Stimulated activated CD4-positive, alpha-beta T cell treated with anti-CD3 and anti-CD28 coated beads, Interleukin-2, amount 100 ng/mL, for 4 hours (primary cell): ENCODE data around the gene RARRES2.

Experiments
- DNase-seq: peaks from one replicate; pipeline ENCODE4 v3.0.0-alpha.2; 2020; ENCODE audit warnings: low read depth

Gene RARRES2

GRCh38 chr7:150376560-150376959 is 35.1 kb upstream of the RARRES2 start:
- DNase-seq, result no peak

- peak; percentile 45 for DNase-seq
Measured at GRCh38 chr7:150375662-150376521, 34.5 kb upstream of the RARRES2 start.

- no peak for DNase-seq
Measured at GRCh38 chr7:150374472-150374871, 33.0 kb upstream of the RARRES2 start.

GRCh38 chr7:150374026-150374425 is 32.6 kb upstream of the RARRES2 start:
- no peak for DNase-seq

- no peak for DNase-seq
Measured at GRCh38 chr7:150373049-150373801, 31.8 kb upstream of the RARRES2 start.

GRCh38 chr7:150372271-150373048 is 31.0 kb upstream of the RARRES2 start:
- no peak for DNase-seq

GRCh38 chr7:150371996-150372270 is 30.5 kb upstream of the RARRES2 start:
- DNase-seq, result no peak

GRCh38 chr7:150371131-150371995 is 29.9 kb upstream of the RARRES2 start:
- DNase-seq, result no peak

- no peak for DNase-seq
Measured at GRCh38 chr7:150370612-150371071, 29.2 kb upstream of the RARRES2 start.

- no peak for DNase-seq
Measured at GRCh38 chr7:150369748-150370501, 28.5 kb upstream of the RARRES2 start.

GRCh38 chr7:150368884-150369747 is 27.7 kb upstream of the RARRES2 start:
- peak; percentile 76 for DNase-seq

- peak; percentile 71 for DNase-seq
Measured at GRCh38 chr7:150368096-150368883, 26.9 kb upstream of the RARRES2 start, which contains the start of gene REPIN1. Gene REPIN1 (plus strand): TSS chr7:150368822. CDS start chr7:150369712, 890 bp downstream.

GRCh38 chr7:150367677-150368095 is 26.3 kb upstream of the RARRES2 start:
- DNase-seq, result no peak

GRCh38 chr7:150365673-150366398 is 24.4 kb upstream of the RARRES2 start:
- DNase-seq, result no peak

GRCh38 chr7:150365194-150365593 is 23.8 kb upstream of the RARRES2 start:
- DNase-seq, result no peak

- no peak for DNase-seq
Measured at GRCh38 chr7:150363872-150364271, 22.4 kb upstream of the RARRES2 start.

GRCh38 chr7:150363370-150363769 is 21.9 kb upstream of the RARRES2 start:
- no peak for DNase-seq
